ENCODE measurements around the gene FXR2. TPM values are rescaled to one million over a fixed set of nuclear protein-coding genes. Genes with fewer than 3 reads are reported as not detected.

FXR2 gene
- total RNA-seq, 1 experiment from 2014 or later, result 36.4 TPM

DNA sequence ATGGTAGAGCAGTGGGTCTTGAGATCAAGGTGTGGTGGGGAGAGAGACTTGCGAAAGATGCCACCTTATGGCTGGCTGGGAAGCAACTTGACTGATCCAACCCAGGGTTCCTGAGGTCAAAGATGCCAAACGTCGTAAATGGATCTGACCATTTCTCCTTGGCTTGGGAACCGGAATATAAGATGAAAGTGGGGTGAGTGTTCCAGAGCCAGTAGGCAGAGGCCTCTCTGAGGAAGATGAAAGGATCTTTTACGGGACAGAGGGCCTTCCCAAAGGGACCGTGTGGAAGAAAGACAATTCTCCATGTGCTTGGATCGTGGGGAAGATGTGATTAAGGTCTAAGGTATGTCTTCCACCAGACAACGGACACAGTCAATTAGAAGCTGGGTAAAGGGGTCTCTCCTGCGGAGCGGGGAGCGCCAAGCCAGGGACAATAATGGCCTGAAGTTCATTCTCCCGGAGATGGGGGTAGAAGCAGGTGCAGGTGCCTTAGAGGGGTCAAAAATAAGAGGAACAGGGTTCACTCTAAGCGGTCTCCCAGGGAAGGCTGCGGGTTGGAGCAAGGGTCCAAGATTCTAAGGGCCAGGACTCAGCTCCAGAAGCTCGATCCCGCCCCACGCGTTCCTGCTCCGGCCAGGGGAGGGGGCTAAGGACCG, 800 bp downstream of the FXR2 start:
- peak overlapping the region; percentile 83 for H3K4me2 ChIP-seq (ENCODE audit: insufficient read depth, insufficient read length, low read length)
- no peak overlapping the region for H2AFZ ChIP-seq (ENCODE audit: low read length)
- DNase-seq, result no peak
- no peak overlapping the region for H2BK12ac ChIP-seq (ENCODE audit: insufficient read length, low read depth, low read length)
- H3K14ac ChIP-seq (ENCODE audit: insufficient read depth, low read length), result no peak overlapping the region
- peaks cover 5% of the 10 kb centered on the region for H3K4me1 ChIP-seq (ENCODE audit: insufficient read depth, low read length)
- peaks cover 9% of the 10 kb centered on the region; the same call in 1 of the 2 replicates for H3K79me2 ChIP-seq (ENCODE audit: insufficient read depth, low read length)
- TF ChIP-seq, protein P1, sequence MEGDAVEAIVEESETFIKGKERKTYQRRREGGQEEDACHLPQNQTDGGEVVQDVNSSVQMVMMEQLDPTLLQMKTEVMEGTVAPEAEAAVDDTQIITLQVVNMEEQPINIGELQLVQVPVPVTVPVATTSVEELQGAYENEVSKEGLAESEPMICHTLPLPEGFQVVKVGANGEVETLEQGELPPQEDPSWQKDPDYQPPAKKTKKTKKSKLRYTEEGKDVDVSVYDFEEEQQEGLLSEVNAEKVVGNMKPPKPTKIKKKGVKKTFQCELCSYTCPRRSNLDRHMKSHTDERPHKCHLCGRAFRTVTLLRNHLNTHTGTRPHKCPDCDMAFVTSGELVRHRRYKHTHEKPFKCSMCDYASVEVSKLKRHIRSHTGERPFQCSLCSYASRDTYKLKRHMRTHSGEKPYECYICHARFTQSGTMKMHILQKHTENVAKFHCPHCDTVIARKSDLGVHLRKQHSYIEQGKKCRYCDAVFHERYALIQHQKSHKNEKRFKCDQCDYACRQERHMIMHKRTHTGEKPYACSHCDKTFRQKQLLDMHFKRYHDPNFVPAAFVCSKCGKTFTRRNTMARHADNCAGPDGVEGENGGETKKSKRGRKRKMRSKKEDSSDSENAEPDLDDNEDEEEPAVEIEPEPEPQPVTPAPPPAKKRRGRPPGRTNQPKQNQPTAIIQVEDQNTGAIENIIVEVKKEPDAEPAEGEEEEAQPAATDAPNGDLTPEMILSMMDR (conservative IDR thresholded peaks at IDR 0.05), result 0 out of 3 replicates have a peak, but pooled peaks have one; percentile 6
- H3K56ac ChIP-seq (ENCODE audit: insufficient read length, low read depth, low read length), result no peak overlapping the region
- H3K9ac ChIP-seq (ENCODE audit: extremely low read depth, insufficient read length, low read length), result peak overlapping the region; percentile 28
- no peak overlapping the region for H2BK15ac ChIP-seq (ENCODE audit: low read depth, low read length)
- H3T11ph ChIP-seq (ENCODE audit: low read length), result no peak overlapping the region
- H2BK20ac ChIP-seq (ENCODE audit: low read depth, low read length, poor library complexity, severe bottlenecking), result no peak overlapping the region
- Mint-ChIP-seq H3K36me3 (ENCODE audit: insufficient read depth in 1 of 3, low read depth in 3 of 3) (peaks cover 6 to 20% (median 14%) of the 10 kb centered on the region in 3 experiments; a peak in 6 of 7 replicates), H3K27ac (peak overlapping the region; percentile 1 to 57 (median 42); a peak in 4 of 7 replicates), H3K4me3 (peak overlapping the region; percentile 89), H3K4me1 (peaks cover 22 to 23% of the 10 kb centered on the region in 2 experiments), H3K27me3 (ENCODE audit: low read depth) (no peaks in the 10 kb centered on the region), H3K9me3 (no peaks in the 10 kb centered on the region)
- no peak overlapping the region for H4K91ac ChIP-seq (ENCODE audit: insufficient read length, low read depth, low read length)
- no peaks in the 10 kb centered on the region for H3K79me1 ChIP-seq (ENCODE audit: insufficient read depth, low read depth, low read length, poor library complexity, severe bottlenecking)
- peaks cover 7% of the 10 kb centered on the region for H3K23me2 ChIP-seq (ENCODE audit: insufficient read length, low read depth, low read length, poor library complexity, severe bottlenecking)
- no peak overlapping the region for H3K23ac ChIP-seq (ENCODE audit: insufficient read length, low read depth, low read length)
- no peak overlapping the region for H4K5ac ChIP-seq (ENCODE audit: insufficient read length, low read depth, low read length)
- no peaks in the 10 kb centered on the region for H4K20me1 ChIP-seq (ENCODE audit: control insufficient read depth, insufficient read depth, insufficient read length)
- H4K8ac ChIP-seq (replicated peaks; ENCODE audit: insufficient read length, low read depth, low read length), result no peak overlapping the region
- H2BK120ac ChIP-seq (ENCODE audit: low read depth, low read length, poor library complexity, severe bottlenecking), result no peak overlapping the region
- no peak overlapping the region for H2AK5ac ChIP-seq (ENCODE audit: insufficient read length, low read length)
- H2BK5ac ChIP-seq (ENCODE audit: insufficient read length, low read length), result no peak overlapping the region
- H3K27me3 ChIP-seq (ENCODE audit: insufficient read depth, low read length), result no peaks in the 10 kb centered on the region
- no peaks in the 10 kb centered on the region for H3K9me3 ChIP-seq (ENCODE audit: control insufficient read depth, low read depth, low read length)
- H3K18ac ChIP-seq (ENCODE audit: insufficient read length, low read depth, low read length), result no peak overlapping the region
- no CpG with 5 or more reads among the region's 20 CpGs for WGBS (ENCODE audit: extremely low coverage, insufficient read length, low lambda C conversion rate)
- no peak overlapping the region for H3K4ac ChIP-seq (ENCODE audit: low read depth, low read length)
- H3K27ac ChIP-seq (ENCODE audit: insufficient read length, low read depth, low read length), result no peak overlapping the region

All from H9 (cell line).